Adrenal gland (tissue), 12 donors: ENCODE data around the gene ZNF831. TPM values are rescaled to one million over a fixed set of nuclear protein-coding genes. Genes with fewer than 3 reads are reported as not detected.

Experiments
- DNase-seq, 7 donors: peaks; one replicate each; pipeline ENCODE4 v3.0.0-alpha.2; 2019 to 2020
- H3K27ac ChIP-seq, 5 donors: fragments of 200-600 bp; sonication (generic) in 4 of 5; 1 replicate in 3 of 5; 2 replicates in 2 of 5; pipeline versions ENCODE4 v1.5.1 to v1.8.0; 2016 to 2020; ENCODE audit warnings: mild to moderate bottlenecking in 1 of 5
- H3K27me3 ChIP-seq: fragments of 200-600 bp; 2 replicates; pipeline ENCODE4 v1.8.0; 2021
- H3K36me3 ChIP-seq, 2 donors: fragments of 200-600 bp; replicated peaks in 1 of 2; 1 replicate in 1 of 2; 2 replicates in 1 of 2; pipeline versions ENCODE4 v1.5.1 to v1.8.0; 2018 to 2022
- H3K4me1 ChIP-seq, 2 donors: fragments of 200-600 bp; replicated peaks in 1 of 2; 1 replicate in 1 of 2; 2 replicates in 1 of 2; pipeline versions ENCODE4 v1.5.1 to v1.8.0; 2018 to 2021
- H3K4me3 ChIP-seq, 4 donors: fragments of 200-600 bp; sonication (generic) in 3 of 4; one replicate each; pipeline ENCODE4 v1.5.1; 2016 to 2018
- H3K9me3 ChIP-seq, 3 donors: fragments of 200-600 bp; sonication (generic) in 1 of 3; replicated peaks in 1 of 3; 1 replicate in 2 of 3; 2 replicates in 1 of 3; pipeline versions ENCODE4 v1.5.1 to v1.8.0; 2016 to 2021
- POLR2A ChIP-seq, 2 donors: fragments of 450-650 bp; IDR thresholded peaks; one replicate each; pipeline ENCODE4 v1.6.1; 2017; ENCODE audit warnings: antibody characterized with exemption in 2 of 2, mild to moderate bottlenecking in 2 of 2, moderate library complexity in 1 of 2
- WGBS, 4 donors: extraction: QIAGEN DNeasy Blood & Tissue Kit in 2 of 4; methylation state at CpG; one replicate each; pipeline versions ENCODE4 v1.1.5 to v1.1.7; 2013 to 2017; 5-methylcytosine and 5-hydroxymethylcytosine counted together
- intact Hi-C, 2 donors: fragments of 100-400 bp; cut with DNase I; formaldehyde crosslinking; loops; one replicate each; pipeline versions ENCODE4 v1.14.1 to v1.15.0; 2022 to 2023
- polyA plus RNA-seq, 3 donors: library from polyadenylated mRNA; stranded (reverse); fragments of 200-250 nt in 2 of 3; fragments of 350-450 nt in 1 of 3; fragmentation: Illumina TruSeq in 1 of 3; extraction: RNeasy Lipid Tissue Mini Kit (QIAGEN cat#74804) in 1 of 3; gene quantifications; one replicate each; pipeline ENCODE4 v1.2.3, GENCODE V29; 2013 to 2014
- total RNA-seq, 9 donors: library from RNA; depleted of rRNA in 4 of 9; stranded (reverse); fragments of >200 nt in 4 of 9; fragments of 120-200 nt in 1 of 9; fragmentation: NEBNext Ultra II Directional in 1 of 9; extraction: Animal tissue kit (Norgen Biotek cat#: 25700) in 1 of 9; gene quantifications; one replicate each; pipeline versions ENCODE4 v1.1.0 to v1.2.4, GENCODE V29; 2013 to 2023
- TF ChIP-seq, protein P1 (sequence below), 6 experiments: fragments of 450-650 bp in 4 of 6; fragments of 200-600 bp in 2 of 6; sonication (generic) in 1 of 6; IDR thresholded peaks; 1 replicate in 5 of 6; 2 replicates in 1 of 6; pipeline versions ENCODE4 v1.5.1 to v1.8.0; 2016 to 2021; ENCODE audit warnings: antibody characterized with exemption in 6 of 6, mild to moderate bottlenecking in 2 of 6, moderate library complexity in 1 of 6
- donor health status: healthy with polysubstance abuse.
- donor health status: Bipolar disorder and iron deficiency.
- donor health status: DM: yes; HTN: yes; CAD: no.
- donor health status: DM: no; HTN: no; CAD: no.
- donor health status: DM: no; HTN: no; CAD: no.
- donor health status: DM: yes; HTN: yes; CAD: no.

The ZNF831 gene
- total and polyA plus RNA-seq, 12 donors: 0.05 to 0.61 (median 0.15) TPM

DNA sequence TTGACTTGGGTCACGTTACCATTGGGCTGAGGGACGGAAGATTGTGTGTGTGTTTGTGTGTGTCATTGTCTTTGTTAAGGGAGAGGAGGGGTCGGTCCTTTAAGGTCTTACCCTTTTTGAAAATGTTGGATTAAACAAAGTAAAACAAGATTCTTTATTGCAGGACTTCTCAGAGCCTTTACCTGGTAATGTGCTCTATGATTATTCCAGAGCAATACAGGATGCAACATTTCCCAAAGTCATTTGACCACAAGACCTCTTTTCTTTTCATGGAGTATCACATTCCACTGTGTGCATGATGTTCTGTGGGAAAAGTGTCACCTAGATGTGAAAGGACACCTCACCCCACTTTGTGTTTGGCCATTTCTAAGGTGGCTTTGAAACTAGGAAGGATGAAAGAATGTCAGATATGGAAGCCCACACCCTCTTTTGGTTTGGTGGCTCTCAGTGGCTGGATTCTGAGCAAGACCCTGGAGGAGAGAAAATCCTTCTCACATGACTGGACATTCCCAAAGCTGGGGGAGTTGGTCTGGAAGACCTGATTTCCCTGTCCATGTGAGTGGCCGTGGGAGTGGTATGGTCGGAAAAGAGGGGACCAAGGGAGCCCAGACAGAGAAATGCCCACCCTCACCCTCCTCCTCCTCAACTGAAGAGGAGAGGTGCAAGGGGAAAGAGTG is 18.2 kb upstream of the ZNF831 start:
- TF ChIP-seq POLR2A (IDR thresholded peaks at IDR 0.05): no peak
- TF ChIP-seq, protein P1, sequence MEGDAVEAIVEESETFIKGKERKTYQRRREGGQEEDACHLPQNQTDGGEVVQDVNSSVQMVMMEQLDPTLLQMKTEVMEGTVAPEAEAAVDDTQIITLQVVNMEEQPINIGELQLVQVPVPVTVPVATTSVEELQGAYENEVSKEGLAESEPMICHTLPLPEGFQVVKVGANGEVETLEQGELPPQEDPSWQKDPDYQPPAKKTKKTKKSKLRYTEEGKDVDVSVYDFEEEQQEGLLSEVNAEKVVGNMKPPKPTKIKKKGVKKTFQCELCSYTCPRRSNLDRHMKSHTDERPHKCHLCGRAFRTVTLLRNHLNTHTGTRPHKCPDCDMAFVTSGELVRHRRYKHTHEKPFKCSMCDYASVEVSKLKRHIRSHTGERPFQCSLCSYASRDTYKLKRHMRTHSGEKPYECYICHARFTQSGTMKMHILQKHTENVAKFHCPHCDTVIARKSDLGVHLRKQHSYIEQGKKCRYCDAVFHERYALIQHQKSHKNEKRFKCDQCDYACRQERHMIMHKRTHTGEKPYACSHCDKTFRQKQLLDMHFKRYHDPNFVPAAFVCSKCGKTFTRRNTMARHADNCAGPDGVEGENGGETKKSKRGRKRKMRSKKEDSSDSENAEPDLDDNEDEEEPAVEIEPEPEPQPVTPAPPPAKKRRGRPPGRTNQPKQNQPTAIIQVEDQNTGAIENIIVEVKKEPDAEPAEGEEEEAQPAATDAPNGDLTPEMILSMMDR (IDR thresholded peaks at IDR 0.05): no peak
- Histone ChIP-seq H3K4me3 (no peak overlapping the region), H3K27ac (no peak overlapping the region), H3K4me1 (peaks cover 0 to 17% of the 10 kb centered on the region in 2 donors), H3K36me3 (no peaks in the 10 kb centered on the region), H3K9me3 (no peaks in the 10 kb centered on the region), H3K27me3 (no peaks in the 10 kb centered on the region)
- DNase-seq: no peak
- 85 to 92% (median 90%) methylated on average over 5 of the region's 5 CpGs for WGBS, 4 donors
- intact Hi-C loops: no loop called here

DNA sequence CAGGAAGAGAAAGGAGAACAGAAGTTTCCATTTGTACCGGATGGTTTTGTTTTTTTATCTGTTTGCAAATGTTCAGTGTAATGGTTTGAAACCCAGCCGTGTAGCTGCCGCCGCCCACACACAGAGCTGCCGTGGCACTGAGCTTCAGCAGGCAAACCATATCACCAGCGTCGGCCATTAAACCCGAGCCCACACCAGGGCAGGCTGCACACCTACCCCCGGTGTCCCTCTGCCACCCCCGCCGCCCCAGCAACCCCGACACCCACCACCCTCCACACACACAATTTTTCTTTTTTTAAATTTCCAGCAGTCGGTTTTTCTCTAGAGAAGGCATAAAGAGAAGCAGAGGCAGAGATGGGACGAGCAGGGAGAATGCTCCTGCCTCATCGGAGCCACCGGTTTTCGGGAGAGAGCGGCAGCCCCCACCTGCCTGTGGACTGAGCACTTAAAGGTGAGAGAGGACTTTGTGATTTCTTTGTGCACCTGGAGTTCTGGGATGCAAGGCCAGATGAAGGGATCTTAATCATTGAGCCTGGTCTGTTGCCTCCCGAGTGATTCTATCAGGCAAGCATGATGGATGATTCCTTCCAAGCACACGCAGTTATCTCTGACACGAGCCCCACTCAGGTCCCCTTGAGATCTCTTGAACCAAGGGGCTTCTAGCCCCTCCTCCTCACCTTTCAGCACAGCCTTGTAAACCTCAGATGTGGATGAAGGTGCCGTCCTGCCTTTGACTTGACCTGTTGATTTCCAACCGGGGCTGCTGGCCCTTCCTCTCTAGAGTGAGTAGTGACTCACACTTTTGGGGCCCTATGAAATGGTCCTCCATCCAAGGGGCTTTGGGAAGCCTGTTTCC is 17.5 kb upstream of the ZNF831 start:
- Histone ChIP-seq H3K27ac (no peak overlapping the region), H3K36me3 (no peaks in the 10 kb centered on the region), H3K9me3 (no peaks in the 10 kb centered on the region), H3K27me3 (no peaks in the 10 kb centered on the region), H3K4me1 (peaks cover 0 to 17% of the 10 kb centered on the region in 2 donors), H3K4me3 (no peak overlapping the region)
- WGBS, 4 donors: 70 to 80% (median 76%) methylated on average over 23 of the region's 23 CpGs
- TF ChIP-seq, protein P1 (IDR thresholded peaks at IDR 0.05): no peak
- no peak for TF ChIP-seq POLR2A (IDR thresholded peaks at IDR 0.05)
- intact Hi-C loops: no loop called here
- no peak for DNase-seq

GRCh38 chr20:59146780-59147565 is 16.6 kb upstream of the ZNF831 start:
- 33 to 45% (median 40%) methylated on average over 8 of the region's 8 CpGs for WGBS, 4 donors
- Histone ChIP-seq H3K36me3 (no peaks in the 10 kb centered on the region), H3K9me3 (no peaks in the 10 kb centered on the region), H3K4me3 (no peak overlapping the region), H3K27me3 (no peaks in the 10 kb centered on the region), H3K27ac (peak overlapping the region in 1 of 5 donors; percentile 32), H3K4me1 (peaks cover 0 to 17% of the 10 kb centered on the region in 2 donors)
- intact Hi-C loops: no loop called here
- no peak for TF ChIP-seq POLR2A (IDR thresholded peaks at IDR 0.05)
- TF ChIP-seq, protein P1 (IDR thresholded peaks at IDR 0.05): no peak
- peak in 2 of 7 donors; percentile 25 to 29 for DNase-seq

DNA sequence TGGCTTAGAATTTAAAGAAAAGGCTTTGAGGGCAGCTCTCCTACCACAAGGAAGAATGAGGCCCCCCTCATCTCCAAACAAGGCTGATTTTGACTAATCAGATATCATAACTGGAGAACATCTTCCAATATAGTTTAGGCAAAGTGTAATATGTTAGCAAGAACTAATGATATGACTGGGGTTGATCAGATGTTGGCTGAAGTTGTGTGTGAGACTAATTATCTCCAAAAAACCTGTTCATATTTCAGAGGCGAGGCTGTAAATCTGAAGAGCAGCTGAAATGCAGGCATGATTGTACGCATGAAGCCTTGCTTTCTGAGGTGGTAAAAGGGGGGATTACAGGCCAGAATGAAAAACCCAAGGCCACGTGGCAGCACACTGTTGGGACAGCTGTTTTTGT is 16.0 kb upstream of the ZNF831 start:
- Histone ChIP-seq H3K4me1 (peaks cover 0 to 17% of the 10 kb centered on the region in 2 donors), H3K27ac (no peak overlapping the region), H3K9me3 (no peaks in the 10 kb centered on the region), H3K36me3 (no peaks in the 10 kb centered on the region), H3K4me3 (no peak overlapping the region), H3K27me3 (no peaks in the 10 kb centered on the region)
- 88 to 90% (median 89%) methylated on average over 3 of the region's 3 CpGs for WGBS, 4 donors
- no peak for DNase-seq
- intact Hi-C loops: no loop called here
- TF ChIP-seq POLR2A (IDR thresholded peaks at IDR 0.05): no peak
- TF ChIP-seq, protein P1 (IDR thresholded peaks at IDR 0.05): no peak
